HFF-Myc (cell line): ENCODE results near the gene PPCS.

Experiments
- DNase-seq: peaks from one replicate; pipeline ENCODE4 v3.0.0-alpha.2; 2011; ENCODE audit warnings: low read depth; ENCODE audit errors: extremely low read depth
- H3K4me3 ChIP-seq: replicated peaks from 2 replicates; pipeline ENCODE4 v1.5.1; 2011; ENCODE audit warnings: low read depth, mild to moderate bottlenecking, control low read depth, low read length
- TF ChIP-seq, protein P1 (sequence below): IDR thresholded peaks from 2 replicates; pipeline ENCODE4 v1.5.1; 2012; ENCODE audit warnings: mild to moderate bottlenecking, low read depth, low read length, control low read depth; ENCODE audit errors: missing control alignments

The PPCS gene

DNA sequence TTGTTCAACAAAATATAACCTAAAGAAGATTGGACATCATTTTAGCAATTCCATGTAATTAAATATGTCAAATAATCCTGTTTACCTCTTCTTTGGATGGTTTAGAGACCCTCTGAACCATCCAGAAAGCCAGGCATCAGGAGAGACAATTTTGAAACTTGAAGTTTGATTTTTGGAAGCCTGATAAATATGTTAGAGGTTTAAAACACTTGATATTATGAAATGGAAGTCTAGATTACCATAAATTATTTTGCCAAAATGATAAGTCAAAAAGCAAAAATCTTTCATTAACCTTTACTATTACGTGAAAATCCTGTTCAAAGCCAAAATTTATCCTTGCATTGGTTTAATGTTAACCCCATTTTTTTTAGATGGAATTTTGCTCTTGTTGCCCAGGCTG lies 50.2 kb downstream of the PPCS start:
- TF ChIP-seq, protein P1, sequence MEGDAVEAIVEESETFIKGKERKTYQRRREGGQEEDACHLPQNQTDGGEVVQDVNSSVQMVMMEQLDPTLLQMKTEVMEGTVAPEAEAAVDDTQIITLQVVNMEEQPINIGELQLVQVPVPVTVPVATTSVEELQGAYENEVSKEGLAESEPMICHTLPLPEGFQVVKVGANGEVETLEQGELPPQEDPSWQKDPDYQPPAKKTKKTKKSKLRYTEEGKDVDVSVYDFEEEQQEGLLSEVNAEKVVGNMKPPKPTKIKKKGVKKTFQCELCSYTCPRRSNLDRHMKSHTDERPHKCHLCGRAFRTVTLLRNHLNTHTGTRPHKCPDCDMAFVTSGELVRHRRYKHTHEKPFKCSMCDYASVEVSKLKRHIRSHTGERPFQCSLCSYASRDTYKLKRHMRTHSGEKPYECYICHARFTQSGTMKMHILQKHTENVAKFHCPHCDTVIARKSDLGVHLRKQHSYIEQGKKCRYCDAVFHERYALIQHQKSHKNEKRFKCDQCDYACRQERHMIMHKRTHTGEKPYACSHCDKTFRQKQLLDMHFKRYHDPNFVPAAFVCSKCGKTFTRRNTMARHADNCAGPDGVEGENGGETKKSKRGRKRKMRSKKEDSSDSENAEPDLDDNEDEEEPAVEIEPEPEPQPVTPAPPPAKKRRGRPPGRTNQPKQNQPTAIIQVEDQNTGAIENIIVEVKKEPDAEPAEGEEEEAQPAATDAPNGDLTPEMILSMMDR = no peak
- DNase-seq = no peak
- H3K4me3 ChIP-seq = no peak overlapping the region
